Erythroblast (primary cell): ENCODE data around the gene ADIPOR2.

Source experiments
- DNase-seq, 2 experiments: peaks; one replicate each; lab custom pipeline; 2025; lab: John Stamatoyannopoulos, UW
- GATA1 ChIP-seq: IDR thresholded peaks from 2 replicates; pipeline ENCODE4 v1.6.1; 2011; ENCODE audit warnings: low read depth, mild to moderate bottlenecking, control low read depth, low read length, moderate library complexity
- POLR2A ChIP-seq: IDR thresholded peaks from 2 replicates; pipeline ENCODE4 v1.6.1; 2011; ENCODE audit warnings: mild to moderate bottlenecking, low read length

Gene ADIPOR2

GRCh38 chr12:1744932-1745331 lies 54.1 kb downstream of the ADIPOR2 start:
- no peak for TF ChIP-seq GATA1
- no peak for TF ChIP-seq POLR2A
- no peak for DNase-seq

- DNase-seq = peak; percentile 16 to 44
- TF ChIP-seq GATA1 = no peak
- TF ChIP-seq POLR2A = no peak
Measured at GRCh38 chr12:1747609-1748008, 56.7 kb downstream of the ADIPOR2 start.

GRCh38 chr12:1749019-1749418 lies 58.1 kb downstream of the ADIPOR2 start:
- TF ChIP-seq GATA1 (no peak), POLR2A (no peak)
- no peak for DNase-seq

GRCh38 chr12:1750300-1750699 lies 59.4 kb downstream of the ADIPOR2 start:
- DNase-seq = no peak
- TF ChIP-seq GATA1 (no peak), POLR2A (no peak)

GRCh38 chr12:1758376-1758775 lies 67.5 kb downstream of the ADIPOR2 start:
- no peak for TF ChIP-seq POLR2A
- no peak for TF ChIP-seq GATA1
- no peak for DNase-seq

- no peak for TF ChIP-seq POLR2A
- TF ChIP-seq GATA1 = no peak
- no peak for DNase-seq
Measured at GRCh38 chr12:1758887-1759286, 68.0 kb downstream of the ADIPOR2 start.

- TF ChIP-seq GATA1 (no peak), POLR2A (no peak)
- no peak for DNase-seq
Measured at GRCh38 chr12:1760566-1761382, 69.9 kb downstream of the ADIPOR2 start.

- no peak for DNase-seq
- no peak for TF ChIP-seq POLR2A
- no peak for TF ChIP-seq GATA1
Measured at GRCh38 chr12:1761857-1762256, 71.0 kb downstream of the ADIPOR2 start.

- no peak for TF ChIP-seq POLR2A
- no peak for TF ChIP-seq GATA1
- no peak for DNase-seq
Measured at GRCh38 chr12:1763153-1763552, 72.3 kb downstream of the ADIPOR2 start.

GRCh38 chr12:1766110-1766509 lies 75.2 kb downstream of the ADIPOR2 start:
- no peak for DNase-seq
- TF ChIP-seq GATA1 (no peak), POLR2A (no peak)

GRCh38 chr12:1767407-1768090 lies 76.7 kb downstream of the ADIPOR2 start:
- no peak for TF ChIP-seq POLR2A
- TF ChIP-seq GATA1 = no peak

GRCh38 chr12:1768615-1769014 lies 77.7 kb downstream of the ADIPOR2 start:
- TF ChIP-seq POLR2A (no peak), GATA1 (no peak)

More at GRCh38 chr12:1767407-1768090, 76.7 kb downstream of the ADIPOR2 start:
- no peak for DNase-seq

GRCh38 chr12:1769809-1770494 lies 79.1 kb downstream of the ADIPOR2 start:
- DNase-seq = no peak
- TF ChIP-seq POLR2A (no peak), GATA1 (no peak)

More at GRCh38 chr12:1768615-1769014, 77.7 kb downstream of the ADIPOR2 start:
- no peak for DNase-seq
